Nucleus accumbens (tissue), 56 donors: ENCODE data around the gene HPCAL1.

ENCODE experiments used
- DNase-seq, 56 donors: peaks; one replicate each; lab custom pipeline; 2025; lab: John Stamatoyannopoulos, UW

Gene HPCAL1

DNA sequence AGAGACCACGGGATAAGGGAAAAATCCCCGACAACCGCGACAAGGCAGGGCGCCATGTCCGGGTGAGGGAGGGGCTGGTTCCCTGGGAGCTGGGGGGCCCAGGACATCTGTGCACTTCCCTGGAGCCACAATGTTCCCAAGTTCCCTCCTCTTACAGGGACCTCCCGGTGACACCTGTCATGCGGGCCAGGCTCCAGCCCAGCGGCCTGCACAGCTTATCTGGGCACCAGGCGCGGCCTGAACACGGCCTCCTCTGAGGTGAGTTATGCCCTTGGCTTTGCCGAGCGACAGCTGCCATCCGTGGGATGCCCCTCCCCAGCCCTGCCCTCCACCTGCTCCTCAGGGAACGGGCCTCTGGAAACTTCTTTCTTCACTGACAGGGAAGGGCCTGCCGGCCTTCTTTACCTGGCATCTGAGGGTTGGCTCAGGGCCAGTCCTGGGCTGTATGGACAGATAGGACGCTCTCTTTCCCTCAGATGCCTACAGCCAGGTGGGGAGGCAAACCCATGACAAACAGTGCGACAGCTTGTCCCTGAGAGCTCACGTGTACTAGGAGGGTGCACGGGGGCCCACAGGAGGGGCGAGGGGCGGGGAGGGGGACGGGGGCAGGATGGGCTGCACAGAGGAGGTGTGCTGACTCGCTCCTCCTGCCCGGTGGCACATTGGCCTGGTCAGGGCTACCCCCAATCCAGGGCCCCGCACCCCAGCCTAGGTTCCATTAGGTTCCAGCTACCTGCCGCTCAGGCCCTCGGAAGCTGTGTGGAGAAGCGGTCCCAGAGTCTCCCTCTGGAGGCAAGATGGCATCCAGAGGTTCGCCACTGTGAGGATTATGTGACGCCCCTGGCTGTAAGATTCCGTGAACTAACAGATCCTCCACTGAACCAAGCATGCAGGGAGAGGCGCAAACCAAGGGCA, 34.9 kb upstream of the HPCAL1 start:
- no peak for DNase-seq

DNA sequence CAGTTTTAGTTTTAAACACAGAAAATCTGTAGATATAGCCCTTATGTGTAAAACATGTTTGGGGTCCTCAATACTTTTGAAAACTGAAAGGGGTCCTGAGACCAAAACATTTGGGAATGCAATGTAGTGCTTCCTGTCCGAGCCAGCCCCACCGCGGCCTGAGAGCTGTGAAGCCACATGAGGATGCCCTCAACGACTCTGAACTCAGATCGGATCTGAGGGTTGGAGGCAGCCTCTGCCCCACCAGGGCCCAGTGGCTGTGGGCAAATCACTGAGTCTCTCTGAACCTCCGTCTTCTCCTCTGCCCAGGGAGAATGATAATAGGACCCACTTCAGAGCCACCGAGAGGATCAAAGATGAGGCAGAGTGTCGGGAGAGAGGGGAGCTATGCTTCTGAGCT, 33.4 kb upstream of the HPCAL1 start:
- DNase-seq: no peak

DNA sequence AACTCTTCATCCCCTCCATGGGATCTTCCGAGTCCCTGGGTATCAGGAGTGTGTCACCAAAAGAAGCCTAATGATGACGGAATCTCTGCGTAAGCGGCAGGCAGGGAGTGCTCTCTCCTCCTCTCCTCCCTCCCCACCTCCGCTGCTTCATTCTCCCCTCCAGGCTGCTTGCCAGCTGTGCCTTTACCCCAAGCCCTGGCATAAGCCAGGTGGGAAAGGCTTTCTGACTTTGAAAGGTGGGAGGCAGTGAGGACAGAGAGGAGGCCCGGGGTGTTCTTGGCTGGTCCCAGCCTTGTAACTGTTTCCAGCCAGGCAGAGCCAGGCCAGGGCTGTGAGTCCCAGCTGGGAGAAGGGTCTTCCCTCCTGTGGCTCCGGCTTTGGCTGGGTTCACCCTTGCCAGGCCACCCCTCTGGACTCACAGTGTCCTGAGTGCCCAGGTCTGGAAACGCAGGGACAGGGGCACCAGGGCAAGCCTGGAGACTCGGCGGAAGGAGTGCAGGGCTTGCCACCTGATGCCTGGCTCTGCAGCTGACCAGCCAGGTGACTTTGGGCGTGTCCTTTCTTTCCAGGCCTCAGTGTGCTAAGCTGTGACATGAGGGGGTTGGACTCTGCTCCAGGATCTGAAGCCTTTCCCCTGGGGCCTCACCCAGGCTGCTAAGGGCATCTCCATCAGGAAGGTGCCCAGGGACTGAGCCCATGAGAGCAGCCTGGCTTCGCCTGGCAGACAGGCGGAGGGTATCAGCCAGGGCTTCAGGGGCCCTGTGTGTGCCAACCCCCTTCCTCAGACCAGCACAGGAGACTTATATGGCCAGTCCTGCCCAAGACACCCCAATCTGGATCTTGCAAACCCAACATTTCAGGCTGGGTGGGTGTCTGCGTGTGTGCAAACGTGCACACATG, 32.7 kb upstream of the HPCAL1 start:
- peak in 3 of 56 donors; percentile 8 to 12 (median 10) for DNase-seq

DNA sequence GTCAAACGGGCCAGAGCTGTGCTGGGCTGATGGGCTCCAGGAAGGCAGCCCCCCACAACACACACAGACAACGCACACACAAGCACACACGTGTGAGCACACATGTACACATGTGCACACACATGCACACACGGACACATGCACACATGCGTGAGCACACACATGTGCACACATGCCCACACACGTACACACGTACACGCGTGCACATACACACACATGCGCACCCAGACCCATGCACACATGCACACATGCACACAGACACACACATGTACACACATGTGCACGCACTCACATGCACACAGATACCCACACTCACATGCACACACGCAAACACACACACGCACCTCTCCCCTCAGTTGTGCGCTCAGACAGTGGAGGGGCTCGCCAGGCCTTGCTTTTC, 31.2 kb upstream of the HPCAL1 start:
- DNase-seq: no peak

DNA sequence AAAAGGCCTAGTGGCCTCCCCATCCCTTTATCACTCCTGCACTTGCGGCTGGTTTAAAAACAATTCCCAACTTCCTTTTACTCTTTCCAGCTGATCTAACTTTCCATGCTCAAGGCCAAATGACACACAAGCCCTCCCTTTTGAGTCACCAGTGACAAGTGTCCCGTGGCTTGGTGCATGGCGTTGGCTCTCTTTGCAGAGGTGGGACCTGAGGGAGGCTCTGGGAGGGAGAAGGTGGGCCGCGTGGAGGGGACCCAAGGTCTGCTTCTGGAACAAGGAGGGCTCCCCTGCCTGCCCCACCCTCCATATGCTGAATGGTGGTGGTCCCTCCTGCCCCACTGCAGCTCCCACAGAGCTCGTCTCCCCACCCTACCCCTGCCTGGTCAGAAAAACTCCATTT, 30.8 kb upstream of the HPCAL1 start:
- no peak for DNase-seq

DNA sequence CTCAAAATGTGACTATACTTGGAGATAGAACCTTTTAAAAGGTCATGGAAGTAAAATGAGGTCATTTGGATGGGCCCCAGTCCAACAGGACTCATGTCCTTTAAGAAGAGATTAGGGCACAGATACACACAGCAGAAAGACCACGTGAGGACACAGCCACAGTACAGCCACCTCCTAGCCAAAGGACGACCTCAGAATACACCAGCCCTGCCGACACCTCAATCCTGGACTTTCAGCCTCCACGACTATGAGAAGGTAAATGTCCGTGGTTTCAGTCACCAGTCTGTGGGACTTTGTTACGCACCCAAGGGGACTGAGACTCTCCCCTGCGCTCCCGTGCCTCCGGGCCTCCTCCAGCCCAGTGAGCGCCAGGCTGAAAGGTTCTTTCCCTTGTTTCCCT, 30.2 kb upstream of the HPCAL1 start:
- DNase-seq: no peak

DNA sequence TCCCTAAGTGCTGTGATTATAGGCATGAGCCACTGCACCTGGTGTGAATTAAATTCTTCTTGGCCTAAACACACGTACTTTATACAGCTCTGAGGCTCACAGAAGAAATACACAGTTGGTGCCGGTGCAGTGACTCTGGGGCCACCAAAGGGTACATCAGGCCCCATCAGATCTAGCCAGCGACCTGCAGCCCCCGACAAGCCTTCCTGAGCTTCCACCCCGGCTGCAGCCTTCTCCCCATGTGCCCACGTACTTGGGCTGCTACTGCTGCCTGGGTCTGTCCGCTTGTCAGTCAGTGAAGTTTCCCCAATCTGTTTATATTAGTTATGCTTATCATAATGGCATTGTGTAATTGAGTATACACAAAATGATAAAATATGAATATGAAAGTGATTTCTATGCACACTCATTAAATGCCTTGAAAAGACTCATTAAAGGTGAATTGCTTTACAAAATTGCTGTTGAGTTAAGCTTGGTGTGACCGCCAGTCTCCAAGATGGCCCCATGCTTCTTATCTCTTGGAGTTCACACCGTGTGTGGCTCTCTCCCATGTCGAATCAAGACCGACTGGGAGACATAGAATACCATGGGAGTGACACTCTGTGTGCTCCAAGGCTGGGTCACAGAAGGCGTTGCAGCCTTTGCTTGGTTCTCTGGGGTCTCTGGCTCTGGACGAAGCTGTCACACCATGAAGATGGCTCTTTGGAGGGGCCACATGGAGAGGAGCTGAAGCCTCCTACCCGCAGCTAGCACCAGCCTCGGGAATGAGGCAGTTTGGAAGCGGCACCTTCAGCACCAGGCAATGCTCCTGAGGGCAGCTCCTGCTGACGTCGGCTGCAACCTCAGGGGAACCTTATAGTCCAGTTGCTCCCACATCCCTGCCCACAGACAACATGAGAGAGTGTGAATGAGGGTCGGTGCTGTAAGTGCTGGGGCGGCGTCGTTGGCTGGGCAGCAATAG, 29.2 kb upstream of the HPCAL1 start:
- DNase-seq: no peak

DNA sequence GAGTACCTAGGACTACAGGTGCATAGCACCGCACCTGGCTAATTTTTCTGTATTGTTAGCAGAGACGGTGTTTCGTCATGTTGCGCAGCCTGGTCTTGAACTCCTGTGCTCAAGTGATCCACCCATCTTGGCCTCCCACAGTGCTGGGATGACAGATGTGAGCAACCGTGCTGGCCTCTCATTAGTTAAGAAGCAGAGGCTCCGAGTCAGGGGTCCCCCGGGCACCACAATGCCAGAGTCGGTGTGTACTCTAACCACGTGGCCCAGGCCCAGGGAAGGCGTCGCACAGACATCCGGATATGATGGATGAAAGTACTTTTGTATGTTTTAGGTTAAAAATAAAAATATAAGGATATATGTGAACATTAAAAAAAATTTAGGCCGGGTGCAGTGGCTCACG, 28.3 kb upstream of the HPCAL1 start:
- DNase-seq: no peak

DNA sequence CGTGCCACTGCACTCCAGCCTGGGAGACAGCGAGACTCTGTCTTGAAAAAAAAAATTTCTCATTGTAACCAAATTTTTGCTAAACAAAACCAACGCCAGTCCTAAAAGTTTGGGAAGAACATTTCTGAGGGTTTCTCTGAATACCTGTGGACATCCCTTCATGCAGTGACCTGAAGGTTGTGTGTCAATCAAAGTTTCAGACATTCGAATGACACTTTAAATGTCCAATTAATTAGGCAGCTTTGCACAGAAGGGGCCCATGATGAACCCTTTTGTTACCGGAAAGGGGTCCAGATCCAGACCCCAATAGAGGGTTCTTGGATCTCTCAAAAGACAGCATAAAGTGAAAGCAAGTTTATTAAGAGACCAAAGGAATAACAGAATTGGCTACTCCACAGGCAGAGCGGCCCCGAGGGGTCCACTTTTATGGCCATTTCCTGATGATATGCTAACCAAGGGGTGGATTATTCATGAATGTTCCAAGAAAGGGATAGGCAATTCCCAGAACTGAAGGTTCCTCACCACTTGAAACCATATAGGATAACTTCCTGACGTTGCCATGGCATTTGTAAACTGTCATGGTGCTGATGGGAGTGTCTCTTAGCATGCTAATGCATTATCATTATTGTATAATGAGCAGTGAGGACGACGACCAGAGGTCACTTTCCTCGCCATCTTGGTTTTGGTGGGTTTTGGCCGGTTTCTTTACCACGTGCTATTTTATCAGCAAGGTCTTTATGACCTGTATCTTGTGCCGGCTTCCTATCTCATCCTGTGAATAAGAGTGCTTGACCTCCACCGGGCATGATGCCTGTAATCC, 27.5 kb upstream of the HPCAL1 start:
- DNase-seq: no peak

DNA sequence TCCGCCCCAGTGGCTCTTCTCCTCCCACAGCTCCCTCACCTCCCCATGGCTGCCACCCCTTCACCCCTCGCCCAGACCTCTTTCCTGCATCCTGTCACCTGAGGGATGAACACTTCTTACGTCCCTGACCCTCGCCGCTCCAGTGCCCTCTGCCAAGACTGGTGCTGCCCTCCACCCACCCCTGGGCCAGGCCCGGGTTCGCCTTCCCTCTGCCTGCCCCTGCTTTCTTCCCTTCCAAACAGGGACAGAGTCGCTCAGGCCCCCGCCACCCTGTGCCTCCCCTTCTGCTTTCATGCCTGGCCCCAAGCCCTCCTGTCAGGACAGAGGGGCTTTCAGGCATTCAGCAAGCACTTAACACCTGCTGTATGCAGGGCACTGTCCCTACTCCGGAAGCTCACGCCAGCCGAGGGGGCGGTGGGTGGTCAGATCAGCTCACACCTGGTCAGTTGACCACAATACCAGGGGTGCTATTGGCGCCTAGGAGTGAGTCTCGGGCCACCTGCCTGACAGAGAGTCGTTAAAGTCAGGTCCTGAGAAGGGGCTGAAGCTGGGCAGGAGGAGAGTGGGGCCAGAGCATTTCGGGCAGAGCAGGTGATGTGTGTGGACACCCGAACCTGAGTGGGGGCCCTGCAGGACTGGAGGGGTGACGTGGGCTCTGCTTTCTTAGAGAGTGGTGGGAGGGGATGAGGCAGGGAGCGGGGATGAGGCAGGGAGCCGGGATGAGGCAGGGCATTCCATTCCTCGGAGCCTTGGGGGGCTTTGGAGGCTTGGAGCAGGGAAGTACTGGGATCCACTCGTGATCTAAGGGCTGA, 26.0 kb upstream of the HPCAL1 start:
- no peak for DNase-seq

DNA sequence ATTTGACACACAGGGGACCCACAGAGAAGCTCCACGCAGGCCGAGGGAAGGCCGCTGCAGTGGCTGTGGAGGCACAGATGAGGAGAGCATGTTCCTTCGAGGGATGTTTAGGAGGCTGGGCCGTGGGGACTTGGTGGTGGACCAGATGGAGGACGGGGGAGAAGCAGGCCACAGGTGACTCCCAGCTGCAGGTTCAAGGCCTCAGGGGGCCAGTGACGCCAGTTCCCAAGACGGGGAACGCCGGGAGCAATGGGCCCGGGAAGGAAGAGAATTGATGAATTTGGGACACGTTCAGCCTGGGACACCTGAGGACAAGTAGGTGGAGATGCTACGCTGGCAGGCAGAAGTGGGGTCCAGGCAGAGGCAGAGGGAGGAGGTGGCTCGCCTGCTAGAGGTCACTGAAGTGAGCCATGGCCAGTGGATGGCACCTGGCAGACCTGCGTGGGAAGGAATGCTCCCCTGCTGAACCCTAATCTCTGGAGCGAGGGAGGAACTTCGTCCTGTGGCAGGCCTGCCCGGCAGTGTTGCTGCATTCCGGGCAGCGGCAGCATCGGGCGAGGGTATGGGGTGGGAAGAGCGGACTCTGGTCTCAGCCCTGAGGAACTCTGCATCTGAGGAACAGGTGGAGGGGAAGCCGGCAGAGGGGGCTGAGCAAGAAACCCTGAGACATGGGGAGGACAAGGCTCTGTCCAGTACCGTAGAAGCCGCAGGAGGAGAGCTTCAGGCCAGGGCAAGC, 25.2 kb upstream of the HPCAL1 start:
- DNase-seq: no peak

DNA sequence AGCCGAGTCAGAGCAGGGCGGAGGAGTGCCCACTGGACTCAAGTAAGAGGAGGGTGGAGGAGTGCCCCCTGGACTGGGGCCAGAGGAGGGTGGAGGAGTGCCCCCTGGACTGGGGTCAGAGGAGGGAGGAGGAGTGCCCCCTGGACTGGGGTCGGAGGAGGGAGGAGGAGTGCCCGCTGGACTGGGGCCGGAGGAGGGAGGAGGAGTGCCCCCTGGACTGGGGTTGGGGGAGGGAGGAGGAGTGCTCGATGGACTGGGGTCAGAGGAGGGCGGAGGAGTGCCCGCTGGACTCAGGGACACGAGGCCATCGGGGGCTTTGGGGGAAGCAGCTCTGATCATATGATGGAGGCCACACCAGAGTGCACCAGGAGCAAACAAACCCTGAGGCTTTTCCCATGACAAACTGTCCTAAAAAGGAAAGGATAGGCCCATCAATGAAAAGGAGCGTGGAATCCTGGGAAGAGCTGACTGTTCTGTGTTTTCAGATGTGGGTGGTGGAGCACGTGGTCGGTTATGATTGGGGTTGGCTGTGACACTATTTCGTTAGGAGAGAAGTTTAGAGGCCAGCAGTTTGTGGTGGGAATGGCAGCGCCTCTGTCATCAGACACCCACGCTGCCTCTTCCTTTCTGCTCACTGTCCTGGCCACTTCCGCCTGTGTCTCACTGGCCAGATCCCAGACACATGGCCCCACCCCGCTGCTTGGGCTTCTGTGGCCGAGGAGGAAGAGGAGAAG, 24.5 kb upstream of the HPCAL1 start:
- peak in 31 of 56 donors; percentile 10 to 61 (median 32) for DNase-seq

DNA sequence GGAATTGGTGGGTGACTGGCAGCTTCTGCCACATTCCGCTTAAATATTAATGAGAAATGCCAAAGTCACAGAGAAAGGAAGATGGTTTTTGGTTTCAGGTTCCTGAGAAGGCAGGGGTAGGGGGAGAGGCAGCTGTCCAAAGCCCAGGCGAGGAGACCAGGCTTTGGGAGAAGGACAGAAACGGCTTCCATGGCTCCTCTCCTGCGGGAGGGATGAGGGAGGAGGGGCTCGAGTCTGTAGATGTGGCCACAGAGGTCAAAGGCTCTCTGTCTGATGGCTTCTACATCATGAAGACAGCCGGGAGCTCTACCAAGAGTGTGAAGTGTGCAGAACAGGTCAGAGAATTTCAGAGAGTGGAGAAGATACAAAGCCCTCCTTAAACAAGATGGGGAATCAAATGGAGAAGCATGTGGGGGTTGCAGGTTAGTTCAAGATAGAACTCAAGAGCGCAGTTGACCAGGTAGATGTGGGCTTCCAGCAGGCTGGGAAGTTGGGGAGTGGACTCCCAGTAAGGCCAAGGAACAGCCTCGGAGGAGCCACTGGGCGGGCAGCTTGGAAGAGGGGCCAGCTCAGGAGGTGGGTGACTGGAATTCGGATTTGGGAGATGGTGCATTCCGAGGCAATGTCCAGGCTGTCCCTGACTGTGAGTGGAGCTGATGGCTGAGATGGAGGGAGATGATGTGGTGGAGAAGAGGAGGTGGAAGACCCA, 23.8 kb upstream of the HPCAL1 start:
- no peak for DNase-seq

DNA sequence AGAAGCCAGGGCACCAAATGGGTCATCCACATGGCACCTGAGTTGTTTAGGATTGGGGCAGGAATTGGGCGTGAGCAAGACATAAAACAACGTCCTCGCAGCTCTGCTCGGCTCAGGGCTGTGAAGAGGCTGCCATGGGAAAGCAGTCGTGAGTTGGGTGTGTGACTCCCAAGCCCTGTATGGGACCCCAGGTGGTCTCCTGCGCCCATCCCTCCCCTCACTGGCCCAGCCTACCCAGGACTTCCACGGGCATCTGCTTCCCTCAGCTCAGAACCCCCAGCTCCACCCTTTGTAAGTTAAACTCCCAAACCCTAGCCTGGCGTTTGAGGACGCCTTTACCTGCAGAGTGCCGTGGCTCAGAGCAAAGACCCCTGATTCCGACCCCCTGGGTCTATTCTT, 23.2 kb upstream of the HPCAL1 start:
- DNase-seq: no peak

DNA sequence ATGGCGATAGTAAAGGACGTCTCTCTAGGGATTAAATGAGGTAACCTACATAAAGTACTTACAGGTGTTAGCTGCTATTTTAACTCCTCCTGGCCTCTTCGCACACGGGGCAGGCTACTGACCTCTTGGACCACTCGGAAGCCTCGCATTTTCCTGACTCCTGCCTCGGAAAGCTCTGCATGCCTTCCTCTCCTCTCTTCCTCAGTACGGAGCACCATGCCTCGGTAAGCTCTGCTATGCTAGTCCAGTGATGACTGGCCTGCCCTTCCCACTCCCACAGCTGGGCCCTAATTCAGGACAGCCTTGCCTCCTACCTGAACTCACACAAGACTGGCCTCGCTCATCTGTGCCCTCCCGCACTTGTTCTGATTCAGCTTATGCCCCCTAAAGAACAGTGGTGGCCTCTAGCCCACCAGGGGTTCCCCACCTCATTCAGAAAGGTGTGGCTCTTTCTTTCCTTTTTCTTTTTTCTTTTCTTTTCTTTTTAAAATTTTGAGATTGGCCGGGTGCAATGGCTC, 22.7 kb upstream of the HPCAL1 start:
- no peak for DNase-seq

DNA sequence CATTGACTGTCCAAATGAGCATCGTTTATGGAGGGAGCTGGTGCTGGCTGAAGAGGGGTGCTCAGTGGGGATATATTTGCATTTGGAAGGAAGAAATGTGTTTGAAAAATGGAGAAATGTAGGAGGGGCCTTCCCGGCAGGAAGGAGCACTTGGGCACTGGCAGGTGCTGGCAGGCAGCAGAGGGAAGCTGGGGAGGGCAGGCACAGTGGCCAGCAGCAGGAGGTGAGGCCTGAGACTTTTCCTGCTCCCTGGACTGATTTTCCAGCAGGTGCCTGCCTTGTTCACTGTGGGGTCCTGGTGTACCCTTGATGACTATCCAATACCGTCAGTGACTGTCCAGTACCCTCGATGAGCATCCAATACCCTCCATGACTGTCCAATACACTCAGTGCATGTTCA, 20.8 kb upstream of the HPCAL1 start:
- no peak for DNase-seq
